ENCODE results near the gene MEF2B. TPM values are rescaled to one million over a fixed set of nuclear protein-coding genes. Genes with fewer than 3 reads are reported as not detected.

MEF2B gene
- total RNA-seq, 1 experiment from 2014 or later = 1.3 TPM

DNA sequence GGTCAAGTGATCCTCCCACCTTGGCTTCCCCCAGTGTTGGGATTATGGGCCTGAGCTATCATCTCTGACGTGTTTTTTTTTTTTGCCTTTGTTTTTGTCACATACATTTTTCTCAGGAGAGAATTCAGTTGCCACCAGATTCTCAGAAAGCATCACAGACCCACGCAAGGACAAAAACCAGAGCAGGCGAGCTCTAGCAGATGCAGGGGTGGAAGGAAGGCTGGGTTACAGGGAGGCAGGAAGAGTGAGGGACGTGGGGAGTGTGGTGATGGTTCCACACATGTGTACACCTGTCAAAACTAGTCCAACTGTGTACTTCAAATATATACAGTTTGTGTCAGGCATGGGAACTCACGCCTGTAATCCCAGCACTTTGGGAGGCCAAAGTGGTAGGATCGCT, 36.1 kb downstream of the MEF2B start:
- Mint-ChIP-seq H3K27me3 (ENCODE audit: low read depth) (peaks cover 15% of the 10 kb centered on the region), H3K9me3 (peaks cover 16 to 17% of the 10 kb centered on the region in 2 experiments), H3K27ac (no peak overlapping the region; a peak in 2 of 7 replicates), H3K36me3 (ENCODE audit: insufficient read depth in 1 of 3, low read depth in 3 of 3) (peaks cover 20 to 30% (median 27%) of the 10 kb centered on the region in 3 experiments), H3K4me3 (no peak overlapping the region; a peak in 1 of 5 replicates), H3K4me1 (peaks cover 14 to 15% of the 10 kb centered on the region in 2 experiments)
- no peak overlapping the region for H2AFZ ChIP-seq (ENCODE audit: low read length)
- no peak overlapping the region for H2BK12ac ChIP-seq (ENCODE audit: insufficient read length, low read depth, low read length)
- H3K4ac ChIP-seq (ENCODE audit: low read depth, low read length) = no peak overlapping the region
- H3K27ac ChIP-seq (ENCODE audit: insufficient read length, low read depth, low read length) = no peak overlapping the region
- H4K20me1 ChIP-seq (ENCODE audit: control insufficient read depth, insufficient read depth, insufficient read length) = peaks cover 3% of the 10 kb centered on the region
- no peak overlapping the region for H3K23ac ChIP-seq (ENCODE audit: insufficient read length, low read depth, low read length)
- no peak overlapping the region for H3K18ac ChIP-seq (ENCODE audit: insufficient read length, low read depth, low read length)
- H2BK5ac ChIP-seq (ENCODE audit: insufficient read length, low read length) = no peak overlapping the region
- H3K27me3 ChIP-seq (ENCODE audit: insufficient read depth, low read length) = no peaks in the 10 kb centered on the region; the same call in 1 of the 2 replicates
- WGBS (ENCODE audit: extremely low coverage, insufficient read length, low lambda C conversion rate) = no CpG with 5 or more reads among the region's 6 CpGs
- TF ChIP-seq, protein P1, sequence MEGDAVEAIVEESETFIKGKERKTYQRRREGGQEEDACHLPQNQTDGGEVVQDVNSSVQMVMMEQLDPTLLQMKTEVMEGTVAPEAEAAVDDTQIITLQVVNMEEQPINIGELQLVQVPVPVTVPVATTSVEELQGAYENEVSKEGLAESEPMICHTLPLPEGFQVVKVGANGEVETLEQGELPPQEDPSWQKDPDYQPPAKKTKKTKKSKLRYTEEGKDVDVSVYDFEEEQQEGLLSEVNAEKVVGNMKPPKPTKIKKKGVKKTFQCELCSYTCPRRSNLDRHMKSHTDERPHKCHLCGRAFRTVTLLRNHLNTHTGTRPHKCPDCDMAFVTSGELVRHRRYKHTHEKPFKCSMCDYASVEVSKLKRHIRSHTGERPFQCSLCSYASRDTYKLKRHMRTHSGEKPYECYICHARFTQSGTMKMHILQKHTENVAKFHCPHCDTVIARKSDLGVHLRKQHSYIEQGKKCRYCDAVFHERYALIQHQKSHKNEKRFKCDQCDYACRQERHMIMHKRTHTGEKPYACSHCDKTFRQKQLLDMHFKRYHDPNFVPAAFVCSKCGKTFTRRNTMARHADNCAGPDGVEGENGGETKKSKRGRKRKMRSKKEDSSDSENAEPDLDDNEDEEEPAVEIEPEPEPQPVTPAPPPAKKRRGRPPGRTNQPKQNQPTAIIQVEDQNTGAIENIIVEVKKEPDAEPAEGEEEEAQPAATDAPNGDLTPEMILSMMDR (conservative IDR thresholded peaks at IDR 0.05) = no peak
- H2BK15ac ChIP-seq (ENCODE audit: low read depth, low read length) = no peak overlapping the region
- H3K4me2 ChIP-seq (ENCODE audit: insufficient read depth, insufficient read length, low read length) = no peak overlapping the region
- H3K4me1 ChIP-seq (ENCODE audit: insufficient read depth, low read length) = no peaks in the 10 kb centered on the region
- no peak for DNase-seq
- H3K9me3 ChIP-seq (ENCODE audit: control insufficient read depth, low read depth, low read length) = peaks cover 6% of the 10 kb centered on the region
- H2BK120ac ChIP-seq (ENCODE audit: low read depth, low read length, poor library complexity, severe bottlenecking) = no peak overlapping the region
- H4K8ac ChIP-seq (replicated peaks; ENCODE audit: insufficient read length, low read depth, low read length) = no peak overlapping the region
- H2AK5ac ChIP-seq (ENCODE audit: insufficient read length, low read length) = no peak overlapping the region
- no peak overlapping the region for H3K56ac ChIP-seq (ENCODE audit: insufficient read length, low read depth, low read length)
- no peak overlapping the region for H2BK20ac ChIP-seq (ENCODE audit: low read depth, low read length, poor library complexity, severe bottlenecking)
- H4K91ac ChIP-seq (ENCODE audit: insufficient read length, low read depth, low read length) = no peak overlapping the region
- H3T11ph ChIP-seq (ENCODE audit: low read length) = no peak overlapping the region
- H3K14ac ChIP-seq (ENCODE audit: insufficient read depth, low read length) = no peak overlapping the region
- no peak overlapping the region for H4K5ac ChIP-seq (ENCODE audit: insufficient read length, low read depth, low read length)
- H3K79me2 ChIP-seq (ENCODE audit: insufficient read depth, low read length) = no peaks in the 10 kb centered on the region
- no peak overlapping the region for H3K9ac ChIP-seq (ENCODE audit: extremely low read depth, insufficient read length, low read length)
- H3K79me1 ChIP-seq (ENCODE audit: insufficient read depth, low read depth, low read length, poor library complexity, severe bottlenecking) = no peaks in the 10 kb centered on the region
- peaks cover 14% of the 10 kb centered on the region for H3K23me2 ChIP-seq (ENCODE audit: insufficient read length, low read depth, low read length, poor library complexity, severe bottlenecking)

All from H9 (cell line).